M059J (cell line): ENCODE results near the gene BFAR. TPM values are rescaled to one million over a fixed set of nuclear protein-coding genes. Genes with fewer than 3 reads are reported as not detected.

Experiments
- DNase-seq: peaks from one replicate; pipeline ENCODE4 v3.0.0-alpha.2; 2012; ENCODE audit warnings: low read depth
- total RNA-seq: library from RNA; depleted of rRNA; stranded (reverse); fragments of >200 nt; shearing (Covaris generic); gene quantifications from 2 replicates; pipeline ENCODE4 v1.2.3, GENCODE V29; 2014; rRNA removed

Gene BFAR
- 181 and 195 TPM in 2 replicates for total RNA-seq

GRCh38 chr16:14632693-14633569 lies at the start of gene BFAR:
TSS of gene BFAR (plus strand) at chr16:14632951. CDS start at chr16:14644347, 11,396 bp downstream.
- DNase-seq = peak; percentile 97

- no peak for DNase-seq
Observed at GRCh38 chr16:14585287-14585686, 47.5 kb upstream of the BFAR start.

GRCh38 chr16:14586637-14587305 lies 46.0 kb upstream of the BFAR start:
- no peak for DNase-seq

- DNase-seq = peak; percentile 36
Observed at GRCh38 chr16:14600164-14600563, 32.6 kb upstream of the BFAR start.

GRCh38 chr16:14602443-14602963 lies 30.2 kb upstream of the BFAR start:
- DNase-seq = no peak

- no peak for DNase-seq
Observed at GRCh38 chr16:14606102-14606501, 26.6 kb upstream of the BFAR start.

GRCh38 chr16:14608111-14608566 lies 24.6 kb upstream of the BFAR start:
- no peak for DNase-seq

- DNase-seq = no peak
Observed at GRCh38 chr16:14608604-14609003, 24.1 kb upstream of the BFAR start.

GRCh38 chr16:14609716-14610115 lies 23.0 kb upstream of the BFAR start:
- no peak for DNase-seq

GRCh38 chr16:14611660-14612059 lies 21.1 kb upstream of the BFAR start:
- DNase-seq = no peak

GRCh38 chr16:14613991-14614390 lies 18.8 kb upstream of the BFAR start:
- no peak for DNase-seq

GRCh38 chr16:14616280-14616679 lies 16.5 kb upstream of the BFAR start:
- DNase-seq = no peak

- no peak for DNase-seq
Observed at GRCh38 chr16:14618566-14618965, 14.2 kb upstream of the BFAR start.

- no peak for DNase-seq
Observed at GRCh38 chr16:14627078-14627477, 5.7 kb upstream of the BFAR start.

GRCh38 chr16:14628806-14629611 lies 3.7 kb upstream of the BFAR start:
- no peak for DNase-seq

- peak; percentile 25 for DNase-seq
Observed at GRCh38 chr16:14629612-14629918, 3.2 kb upstream of the BFAR start.

- peak; percentile 96 for DNase-seq
Observed at GRCh38 chr16:14629919-14630619, 2.7 kb upstream of the BFAR start, which contains the start of gene PARN. TSS of gene PARN (minus strand) at chr16:14630260. CDS start at chr16:14630125, 135 bp downstream.

GRCh38 chr16:14630620-14631330 lies 2.0 kb upstream of the BFAR start:
- peak; percentile 17 for DNase-seq

GRCh38 chr16:14634389-14634725 lies 1.6 kb downstream of the BFAR start:
- no peak for DNase-seq

- DNase-seq = no peak
Observed at GRCh38 chr16:14635395-14636165, 2.8 kb downstream of the BFAR start.
